Measurements from ENCODE around the gene LMOD3.

The LMOD3 gene

GRCh38 chr3:69130689-69131088 lies 8.3 kb upstream of the LMOD3 start:
- Histone ChIP-seq H3K27me3 (ENCODE audit: low read length) (no peaks in the 10 kb centered on the region), H3K9ac (ENCODE audit: low read length) (no peak overlapping the region), H3K9me2 (replicated peaks; ENCODE audit: insufficient read depth, low read length) (no peaks in the 10 kb centered on the region), H3K4me3 (ENCODE audit: insufficient read depth, low read length, poor library complexity, severe bottlenecking) (no peak overlapping the region), H3F3A (ENCODE audit: insufficient read depth) (no peaks in the 10 kb centered on the region), H3K9me3 (ENCODE audit: insufficient read depth, low read length) (no peaks in the 10 kb centered on the region), H2AFZ (ENCODE audit: low read depth, low read length, severe bottlenecking) (no peak overlapping the region), H3K36me3 (ENCODE audit: low read length) (no peaks in the 10 kb centered on the region), H3K79me2 (ENCODE audit: insufficient read depth, low read length) (no peaks in the 10 kb centered on the region), H4K20me1 (ENCODE audit: low read depth, low read length) (no peaks in the 10 kb centered on the region), H3K4me2 (ENCODE audit: low read depth, low read length, poor library complexity, severe bottlenecking) (no peak overlapping the region), H3K27ac (ENCODE audit: low read depth, low read length) (no peak overlapping the region)
- TF ChIP-seq CTCF (IDR thresholded peaks at IDR 0.05; ENCODE audit: insufficient read depth, low read length, poor library complexity, severe bottlenecking) (no peak), EZH2phosphoT487 (conservative IDR thresholded peaks at IDR 0.05; ENCODE audit: low read length) (no peak)

- H4K20me1 ChIP-seq (ENCODE audit: low read depth, low read length), result no peaks in the 10 kb centered on the region
- H3K79me2 ChIP-seq (ENCODE audit: insufficient read depth, low read length), result no peaks in the 10 kb centered on the region
- H3F3A ChIP-seq (ENCODE audit: insufficient read depth), result no peaks in the 10 kb centered on the region
- no peaks in the 10 kb centered on the region for H3K27me3 ChIP-seq (ENCODE audit: low read length)
- H3K9me3 ChIP-seq (ENCODE audit: insufficient read depth, low read length), result no peaks in the 10 kb centered on the region
- no peak overlapping the region for H2AFZ ChIP-seq (ENCODE audit: low read depth, low read length, severe bottlenecking)
- no peak overlapping the region for H3K27ac ChIP-seq (ENCODE audit: low read depth, low read length)
- H3K4me3 ChIP-seq (ENCODE audit: insufficient read depth, low read length, poor library complexity, severe bottlenecking), result no peak overlapping the region
- H3K4me2 ChIP-seq (ENCODE audit: low read depth, low read length, poor library complexity, severe bottlenecking), result no peak overlapping the region
- H3K9me2 ChIP-seq (replicated peaks; ENCODE audit: insufficient read depth, low read length), result no peaks in the 10 kb centered on the region
- no peak for TF ChIP-seq CTCF (IDR thresholded peaks at IDR 0.05; ENCODE audit: insufficient read depth, low read length, poor library complexity, severe bottlenecking)
- TF ChIP-seq EZH2phosphoT487 (conservative IDR thresholded peaks at IDR 0.05; ENCODE audit: low read length), result no peak
- no peaks in the 10 kb centered on the region for H3K36me3 ChIP-seq (ENCODE audit: low read length)
- no peak overlapping the region for H3K9ac ChIP-seq (ENCODE audit: low read length)
Measured at GRCh38 chr3:69129531-69129930, 7.1 kb upstream of the LMOD3 start.

GRCh38 chr3:69128509-69128908 lies 6.1 kb upstream of the LMOD3 start:
- Histone ChIP-seq H2AFZ (ENCODE audit: low read depth, low read length, severe bottlenecking) (no peak overlapping the region), H3K4me3 (ENCODE audit: insufficient read depth, low read length, poor library complexity, severe bottlenecking) (no peak overlapping the region), H3K79me2 (ENCODE audit: insufficient read depth, low read length) (no peaks in the 10 kb centered on the region), H3K36me3 (ENCODE audit: low read length) (no peaks in the 10 kb centered on the region), H3K27me3 (ENCODE audit: low read length) (no peaks in the 10 kb centered on the region), H3K4me2 (ENCODE audit: low read depth, low read length, poor library complexity, severe bottlenecking) (no peak overlapping the region), H3K9me3 (ENCODE audit: insufficient read depth, low read length) (no peaks in the 10 kb centered on the region), H4K20me1 (ENCODE audit: low read depth, low read length) (no peaks in the 10 kb centered on the region), H3K27ac (ENCODE audit: low read depth, low read length) (no peak overlapping the region), H3F3A (ENCODE audit: insufficient read depth) (no peaks in the 10 kb centered on the region), H3K9me2 (replicated peaks; ENCODE audit: insufficient read depth, low read length) (no peaks in the 10 kb centered on the region), H3K9ac (ENCODE audit: low read length) (no peak overlapping the region)
- TF ChIP-seq EZH2phosphoT487 (conservative IDR thresholded peaks at IDR 0.05; ENCODE audit: low read length) (no peak), CTCF (IDR thresholded peaks at IDR 0.05; ENCODE audit: insufficient read depth, low read length, poor library complexity, severe bottlenecking) (no peak)
